ENCODE measurements around the gene PAFAH2.

PAFAH2 gene

GRCh38 chr1:25971811-25972180, 26.1 kb downstream of the PAFAH2 start:
- Histone ChIP-seq H3K9me3 (ENCODE audit: control insufficient read depth, insufficient read depth, low read depth, low read length) (no peaks in the 10 kb centered on the region), H3K4me1 (ENCODE audit: control insufficient read depth, insufficient read depth, low read length) (peaks cover 6% of the 10 kb centered on the region; the same call in 1 of the 2 replicates), H3K4me3 (ENCODE audit: low read depth, low read length) (no peak overlapping the region), H3K27ac (ENCODE audit: low read depth, low read length) (no peak overlapping the region), H3K9ac (ENCODE audit: low read length) (no peak overlapping the region), H3K27me3 (ENCODE audit: control insufficient read depth, insufficient read depth, low read length) (no peaks in the 10 kb centered on the region), H3K36me3 (ENCODE audit: control insufficient read depth, insufficient read depth, low read length) (peaks cover 66% of the 10 kb centered on the region)

GRCh38 chr1:25971066-25971810, 26.6 kb downstream of the PAFAH2 start:
- Histone ChIP-seq H3K9me3 (ENCODE audit: control insufficient read depth, insufficient read depth, low read depth, low read length) (no peaks in the 10 kb centered on the region), H3K36me3 (ENCODE audit: control insufficient read depth, insufficient read depth, low read length) (peaks cover 66% of the 10 kb centered on the region), H3K27ac (ENCODE audit: low read depth, low read length) (no peak overlapping the region), H3K27me3 (ENCODE audit: control insufficient read depth, insufficient read depth, low read length) (no peaks in the 10 kb centered on the region), H3K4me3 (ENCODE audit: low read depth, low read length) (no peak overlapping the region), H3K9ac (ENCODE audit: low read length) (no peak overlapping the region), H3K4me1 (ENCODE audit: control insufficient read depth, insufficient read depth, low read length) (peaks cover 6% of the 10 kb centered on the region; the same call in 1 of the 2 replicates)

- H3K4me1 ChIP-seq (ENCODE audit: control insufficient read depth, insufficient read depth, low read length): peaks cover 6% of the 10 kb centered on the region; the same call in 1 of the 2 replicates
- H3K27ac ChIP-seq (ENCODE audit: low read depth, low read length): no peak overlapping the region
- H3K9ac ChIP-seq (ENCODE audit: low read length): no peak overlapping the region
- H3K4me3 ChIP-seq (ENCODE audit: low read depth, low read length): no peak overlapping the region
- peaks cover 41% of the 10 kb centered on the region for H3K36me3 ChIP-seq (ENCODE audit: control insufficient read depth, insufficient read depth, low read length)
- no peaks in the 10 kb centered on the region for H3K27me3 ChIP-seq (ENCODE audit: control insufficient read depth, insufficient read depth, low read length)
- no peaks in the 10 kb centered on the region for H3K9me3 ChIP-seq (ENCODE audit: control insufficient read depth, insufficient read depth, low read depth, low read length)
Observed at GRCh38 chr1:25967308-25967707, 30.6 kb downstream of the PAFAH2 start.

- no peak overlapping the region for H3K9ac ChIP-seq (ENCODE audit: low read length)
- no peak overlapping the region for H3K27ac ChIP-seq (ENCODE audit: low read depth, low read length)
- H3K36me3 ChIP-seq (ENCODE audit: control insufficient read depth, insufficient read depth, low read length): peaks cover 42% of the 10 kb centered on the region
- no peak overlapping the region for H3K4me3 ChIP-seq (ENCODE audit: low read depth, low read length)
- H3K9me3 ChIP-seq (ENCODE audit: control insufficient read depth, insufficient read depth, low read depth, low read length): peaks cover 5% of the 10 kb centered on the region
- H3K27me3 ChIP-seq (ENCODE audit: control insufficient read depth, insufficient read depth, low read length): no peaks in the 10 kb centered on the region
- peaks cover 2% of the 10 kb centered on the region; the same call in 1 of the 2 replicates for H3K4me1 ChIP-seq (ENCODE audit: control insufficient read depth, insufficient read depth, low read length)
Observed at GRCh38 chr1:25959611-25960010, 38.3 kb downstream of the PAFAH2 start.

GRCh38 chr1:25958465-25958864, 39.4 kb downstream of the PAFAH2 start:
- Histone ChIP-seq H3K27me3 (ENCODE audit: control insufficient read depth, insufficient read depth, low read length) (no peaks in the 10 kb centered on the region), H3K36me3 (ENCODE audit: control insufficient read depth, insufficient read depth, low read length) (peaks cover 38% of the 10 kb centered on the region), H3K4me1 (ENCODE audit: control insufficient read depth, insufficient read depth, low read length) (peaks cover 6% of the 10 kb centered on the region; the same call in 1 of the 2 replicates), H3K4me3 (ENCODE audit: low read depth, low read length) (no peak overlapping the region), H3K9ac (ENCODE audit: low read length) (no peak overlapping the region), H3K9me3 (ENCODE audit: control insufficient read depth, insufficient read depth, low read depth, low read length) (peaks cover 5% of the 10 kb centered on the region), H3K27ac (ENCODE audit: low read depth, low read length) (no peak overlapping the region)

- no peak overlapping the region for H3K9ac ChIP-seq (ENCODE audit: low read length)
- H3K4me3 ChIP-seq (ENCODE audit: low read depth, low read length): no peak overlapping the region
- peaks cover 20% of the 10 kb centered on the region for H3K36me3 ChIP-seq (ENCODE audit: control insufficient read depth, insufficient read depth, low read length)
- H3K27me3 ChIP-seq (ENCODE audit: control insufficient read depth, insufficient read depth, low read length): no peaks in the 10 kb centered on the region
- peaks cover 5% of the 10 kb centered on the region for H3K9me3 ChIP-seq (ENCODE audit: control insufficient read depth, insufficient read depth, low read depth, low read length)
- H3K27ac ChIP-seq (ENCODE audit: low read depth, low read length): no peak overlapping the region
- H3K4me1 ChIP-seq (ENCODE audit: control insufficient read depth, insufficient read depth, low read length): peaks cover 6% of the 10 kb centered on the region; the same call in 1 of the 2 replicates
Observed at GRCh38 chr1:25955553-25955952, 42.3 kb downstream of the PAFAH2 start.

GRCh38 chr1:25954282-25954938, 43.5 kb downstream of the PAFAH2 start:
- Histone ChIP-seq H3K27ac (ENCODE audit: low read depth, low read length) (no peak overlapping the region), H3K27me3 (ENCODE audit: control insufficient read depth, insufficient read depth, low read length) (no peaks in the 10 kb centered on the region)

GRCh38 chr1:25952841-25953401, 44.9 kb downstream of the PAFAH2 start:
- H3K27me3 ChIP-seq (ENCODE audit: control insufficient read depth, insufficient read depth, low read length): no peaks in the 10 kb centered on the region
- no peaks in the 10 kb centered on the region for H3K36me3 ChIP-seq (ENCODE audit: control insufficient read depth, insufficient read depth, low read length)
- H3K4me3 ChIP-seq (ENCODE audit: low read depth, low read length): no peak overlapping the region
- peaks cover 6% of the 10 kb centered on the region; the same call in 1 of the 2 replicates for H3K4me1 ChIP-seq (ENCODE audit: control insufficient read depth, insufficient read depth, low read length)
- H3K9me3 ChIP-seq (ENCODE audit: control insufficient read depth, insufficient read depth, low read depth, low read length): no peaks in the 10 kb centered on the region
- no peak overlapping the region for H3K27ac ChIP-seq (ENCODE audit: low read depth, low read length)
- no peak overlapping the region for H3K9ac ChIP-seq (ENCODE audit: low read length)

More at GRCh38 chr1:25954282-25954938, 43.5 kb downstream of the PAFAH2 start:
- Histone ChIP-seq H3K9me3 (ENCODE audit: control insufficient read depth, insufficient read depth, low read depth, low read length) (peaks cover 5% of the 10 kb centered on the region), H3K9ac (ENCODE audit: low read length) (no peak overlapping the region), H3K4me3 (ENCODE audit: low read depth, low read length) (no peak overlapping the region), H3K4me1 (ENCODE audit: control insufficient read depth, insufficient read depth, low read length) (peaks cover 6% of the 10 kb centered on the region; the same call in 1 of the 2 replicates), H3K36me3 (ENCODE audit: control insufficient read depth, insufficient read depth, low read length) (peaks cover 11% of the 10 kb centered on the region)

GRCh38 chr1:25948641-25949040, 49.2 kb downstream of the PAFAH2 start:
- H3K36me3 ChIP-seq (ENCODE audit: control insufficient read depth, insufficient read depth, low read length): no peaks in the 10 kb centered on the region
- no peak overlapping the region for H3K9ac ChIP-seq (ENCODE audit: low read length)
- H3K9me3 ChIP-seq (ENCODE audit: control insufficient read depth, insufficient read depth, low read depth, low read length): 0 out of 2 replicates have a peak, but pooled peaks cover 1% of the 10 kb centered on the region
- H3K4me1 ChIP-seq (ENCODE audit: control insufficient read depth, insufficient read depth, low read length): no peaks in the 10 kb centered on the region
- H3K4me3 ChIP-seq (ENCODE audit: low read depth, low read length): no peak overlapping the region
- H3K27ac ChIP-seq (ENCODE audit: low read depth, low read length): no peak overlapping the region
- no peaks in the 10 kb centered on the region for H3K27me3 ChIP-seq (ENCODE audit: control insufficient read depth, insufficient read depth, low read length)

GRCh38 chr1:25947027-25947426, 50.8 kb downstream of the PAFAH2 start:
- Histone ChIP-seq H3K4me1 (ENCODE audit: control insufficient read depth, insufficient read depth, low read length) (no peaks in the 10 kb centered on the region), H3K9ac (ENCODE audit: low read length) (no peak overlapping the region), H3K27me3 (ENCODE audit: control insufficient read depth, insufficient read depth, low read length) (no peaks in the 10 kb centered on the region), H3K36me3 (ENCODE audit: control insufficient read depth, insufficient read depth, low read length) (no peaks in the 10 kb centered on the region), H3K4me3 (ENCODE audit: low read depth, low read length) (no peak overlapping the region), H3K27ac (ENCODE audit: low read depth, low read length) (no peak overlapping the region), H3K9me3 (ENCODE audit: control insufficient read depth, insufficient read depth, low read depth, low read length) (peaks cover 3% of the 10 kb centered on the region; the same call in 1 of the 2 replicates)

GRCh38 chr1:25945761-25946160, 52.1 kb downstream of the PAFAH2 start:
- Histone ChIP-seq H3K9ac (ENCODE audit: low read length) (no peak overlapping the region), H3K27ac (ENCODE audit: low read depth, low read length) (no peak overlapping the region), H3K36me3 (ENCODE audit: control insufficient read depth, insufficient read depth, low read length) (no peaks in the 10 kb centered on the region), H3K4me1 (ENCODE audit: control insufficient read depth, insufficient read depth, low read length) (no peaks in the 10 kb centered on the region), H3K9me3 (ENCODE audit: control insufficient read depth, insufficient read depth, low read depth, low read length) (peaks cover 3% of the 10 kb centered on the region; the same call in 1 of the 2 replicates), H3K4me3 (ENCODE audit: low read depth, low read length) (no peak overlapping the region), H3K27me3 (ENCODE audit: control insufficient read depth, insufficient read depth, low read length) (no peaks in the 10 kb centered on the region)
